Esophagus muscularis mucosa (tissue), 4 donors: Measurements from ENCODE around the gene HOXD11. TPM values are rescaled to one million over a fixed set of nuclear protein-coding genes. Genes with fewer than 3 reads are reported as not detected.

Source experiments
- DNase-seq: peaks from one replicate; pipeline ENCODE4 v3.0.0-alpha.2; 2017; ENCODE audit errors: extremely low spot score
- H3K27ac ChIP-seq, 4 donors: fragments of 200-600 bp; sonication (generic); replicated peaks in 1 of 4; 1 replicate in 3 of 4; 2 replicates in 1 of 4; pipeline ENCODE4 v1.5.1; 2016 to 2019; ENCODE audit warnings: mild to moderate bottlenecking in 1 of 4
- H3K27me3 ChIP-seq, 4 donors: fragments of 200-600 bp; sonication (generic); one replicate each; pipeline versions ENCODE4 v1.5.1 to v1.6.0; 2016 to 2019
- H3K36me3 ChIP-seq, 4 donors: fragments of 200-600 bp; sonication (generic); one replicate each; pipeline ENCODE4 v1.5.1; 2016 to 2019
- H3K4me1 ChIP-seq, 4 donors: fragments of 200-600 bp; sonication (generic); one replicate each; pipeline ENCODE4 v1.5.1; 2016 to 2019
- H3K4me3 ChIP-seq, 4 donors: fragments of 200-600 bp; sonication (generic); 1 replicate in 2 of 4; 2 replicates in 2 of 4; pipeline ENCODE4 v1.5.1; 2016 to 2019; ENCODE audit warnings: mild to moderate bottlenecking in 4 of 4, moderate library complexity in 1 of 4
- H3K9me3 ChIP-seq, 4 donors: fragments of 200-600 bp; sonication (generic); 1 replicate in 3 of 4; 2 replicates in 1 of 4; pipeline ENCODE4 v1.5.1; 2016 to 2019
- EP300 ChIP-seq: sonication (generic); formaldehyde crosslinking; IDR thresholded peaks from one replicate; pipeline ENCODE4 v1.6.1; 2017; ENCODE audit warnings: antibody characterized with exemption
- POLR2A ChIP-seq: fragments of 450-650 bp; IDR thresholded peaks from one replicate; pipeline ENCODE4 v1.6.1; 2017; ENCODE audit warnings: antibody characterized with exemption, moderate library complexity, mild to moderate bottlenecking, low read depth
- POLR2AphosphoS5 ChIP-seq, 2 donors: sonication (generic); formaldehyde crosslinking; IDR thresholded peaks; one replicate each; pipeline ENCODE4 v1.6.1; 2017; ENCODE audit warnings: antibody characterized with exemption in 2 of 2
- WGBS: methylation state at CpG from one replicate; pipeline ENCODE4 v1.1.5; 2018; 5-methylcytosine and 5-hydroxymethylcytosine counted together
- intact Hi-C: fragments of 100-400 bp; cut with DNase I; formaldehyde crosslinking; loops from one replicate; pipeline ENCODE4 v1.15.1; 2023
- total RNA-seq, 4 donors: library from RNA; depleted of rRNA; stranded (reverse); fragments of >200 nt; gene quantifications; one replicate each; pipeline versions ENCODE4 v1.1.0 to v1.2.1, GENCODE V29; 2016
- TF ChIP-seq, protein P1 (sequence below), 3 experiments: fragments of 200-600 bp in 2 of 3; fragments of 450-650 bp in 1 of 3; sonication (generic) in 2 of 3; IDR thresholded peaks; one replicate each; pipeline ENCODE4 v1.5.1; 2017 to 2019; ENCODE audit warnings: antibody characterized with exemption in 3 of 3, mild to moderate bottlenecking in 2 of 3, moderate library complexity in 1 of 3

The HOXD11 gene
- total RNA-seq, 4 donors from 2014 or later: not detected

DNA sequence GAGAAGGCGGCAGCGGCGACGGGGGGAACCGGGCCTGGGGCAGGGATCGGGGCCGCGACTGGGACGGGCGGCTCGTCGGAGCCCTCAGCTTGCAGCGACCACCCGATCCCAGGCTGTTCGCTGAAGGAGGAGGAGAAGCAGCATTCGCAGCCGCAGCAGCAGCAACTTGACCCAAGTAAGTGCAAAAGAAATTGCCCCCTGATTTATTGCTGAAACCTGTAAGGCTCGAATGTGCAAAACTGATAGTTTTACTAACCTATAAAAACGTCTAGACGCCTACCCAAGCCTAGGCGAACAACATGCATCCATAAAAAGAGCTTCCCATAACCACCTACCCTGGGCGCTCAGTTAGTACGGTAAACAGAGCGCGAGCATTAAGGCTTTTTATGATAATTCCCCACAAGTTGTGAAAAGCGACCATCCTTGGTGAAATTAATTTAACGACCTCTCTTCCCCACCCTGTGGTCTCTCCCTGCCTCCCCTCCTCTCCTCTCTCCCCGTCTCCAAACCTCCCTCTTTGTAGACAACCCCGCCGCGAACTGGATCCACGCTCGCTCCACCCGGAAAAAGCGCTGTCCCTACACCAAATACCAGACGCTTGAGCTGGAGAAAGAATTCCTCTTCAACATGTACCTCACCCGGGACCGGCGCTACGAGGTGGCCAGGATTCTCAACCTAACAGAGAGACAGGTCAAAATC lies 16.5 kb downstream of the HOXD11 start:
- no peak for TF ChIP-seq EP300
- 7% methylated on average over 36 of the region's 40 CpGs for WGBS
- Histone ChIP-seq H3K36me3 (no peaks in the 10 kb centered on the region), H3K4me3 (peak overlapping the region; percentile 48 to 62 (median 50)), H3K4me1 (peaks cover 16 to 47% (median 29%) of the 10 kb centered on the region in 4 donors), H3K9me3 (no peaks in the 10 kb centered on the region), H3K27me3 (peaks cover 10 to 100% (median 82%) of the 10 kb centered on the region in 4 donors), H3K27ac (peak overlapping the region in 2 of 4 donors; percentile 24 to 44)
- no peak for DNase-seq
- intact Hi-C loops: no loop called here

DNA sequence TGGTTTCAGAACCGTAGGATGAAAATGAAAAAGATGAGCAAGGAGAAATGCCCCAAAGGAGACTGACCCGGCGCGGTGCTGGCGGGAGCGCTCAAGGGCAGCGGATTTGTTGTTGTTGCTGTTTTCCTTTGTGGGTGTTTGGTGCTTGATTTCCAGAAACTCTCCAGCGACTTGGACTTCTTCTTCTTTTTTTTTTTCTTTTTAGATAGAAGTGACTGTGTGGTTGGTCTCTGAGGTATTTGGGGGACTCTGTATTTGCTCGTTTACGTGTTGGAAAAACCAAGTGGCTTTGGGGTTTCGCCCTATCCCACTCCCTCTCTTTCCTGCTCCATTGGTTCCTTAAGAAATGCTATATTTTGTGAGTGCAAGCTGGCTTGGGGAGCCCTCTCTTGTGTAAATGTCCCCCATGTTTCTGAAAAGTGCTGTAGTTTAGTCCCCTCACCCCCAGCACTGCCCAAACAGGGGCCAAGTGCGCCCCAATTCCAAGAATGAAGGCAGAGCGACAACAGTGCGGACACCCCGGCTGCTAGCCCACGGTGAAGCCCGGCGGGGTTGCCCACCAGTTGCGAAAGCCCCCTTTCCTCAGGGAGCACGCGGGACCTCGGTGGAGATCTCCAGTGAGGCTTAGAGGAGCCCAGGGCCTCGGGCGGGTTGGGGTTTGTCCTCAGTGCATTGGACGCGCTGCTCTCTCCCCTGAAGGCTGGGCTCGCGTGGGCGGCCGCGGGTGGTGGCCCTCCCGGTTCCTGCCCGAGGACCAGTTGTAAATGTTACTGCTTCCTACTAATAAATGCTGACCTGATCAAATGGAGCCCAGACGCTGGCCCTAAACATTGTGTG lies 17.2 kb downstream of the HOXD11 start:
- no peak for DNase-seq
- TF ChIP-seq POLR2AphosphoS5 (IDR thresholded peaks at IDR 0.05): no peak
- TF ChIP-seq, protein P1, sequence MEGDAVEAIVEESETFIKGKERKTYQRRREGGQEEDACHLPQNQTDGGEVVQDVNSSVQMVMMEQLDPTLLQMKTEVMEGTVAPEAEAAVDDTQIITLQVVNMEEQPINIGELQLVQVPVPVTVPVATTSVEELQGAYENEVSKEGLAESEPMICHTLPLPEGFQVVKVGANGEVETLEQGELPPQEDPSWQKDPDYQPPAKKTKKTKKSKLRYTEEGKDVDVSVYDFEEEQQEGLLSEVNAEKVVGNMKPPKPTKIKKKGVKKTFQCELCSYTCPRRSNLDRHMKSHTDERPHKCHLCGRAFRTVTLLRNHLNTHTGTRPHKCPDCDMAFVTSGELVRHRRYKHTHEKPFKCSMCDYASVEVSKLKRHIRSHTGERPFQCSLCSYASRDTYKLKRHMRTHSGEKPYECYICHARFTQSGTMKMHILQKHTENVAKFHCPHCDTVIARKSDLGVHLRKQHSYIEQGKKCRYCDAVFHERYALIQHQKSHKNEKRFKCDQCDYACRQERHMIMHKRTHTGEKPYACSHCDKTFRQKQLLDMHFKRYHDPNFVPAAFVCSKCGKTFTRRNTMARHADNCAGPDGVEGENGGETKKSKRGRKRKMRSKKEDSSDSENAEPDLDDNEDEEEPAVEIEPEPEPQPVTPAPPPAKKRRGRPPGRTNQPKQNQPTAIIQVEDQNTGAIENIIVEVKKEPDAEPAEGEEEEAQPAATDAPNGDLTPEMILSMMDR (IDR thresholded peaks at IDR 0.05): no peak
- no peak for TF ChIP-seq POLR2A
- no peak for TF ChIP-seq EP300
- Histone ChIP-seq H3K4me3 (peak overlapping the region in 3 of 4 donors; percentile 49 to 62 (median 51)), H3K9me3 (no peaks in the 10 kb centered on the region), H3K27ac (no peak overlapping the region), H3K4me1 (peaks cover 20 to 51% (median 37%) of the 10 kb centered on the region in 4 donors), H3K27me3 (peaks cover 10 to 100% (median 82%) of the 10 kb centered on the region in 4 donors), H3K36me3 (no peaks in the 10 kb centered on the region)
- WGBS: 21% methylated on average over 28 of the region's 34 CpGs
- intact Hi-C loops: no loop called here

DNA sequence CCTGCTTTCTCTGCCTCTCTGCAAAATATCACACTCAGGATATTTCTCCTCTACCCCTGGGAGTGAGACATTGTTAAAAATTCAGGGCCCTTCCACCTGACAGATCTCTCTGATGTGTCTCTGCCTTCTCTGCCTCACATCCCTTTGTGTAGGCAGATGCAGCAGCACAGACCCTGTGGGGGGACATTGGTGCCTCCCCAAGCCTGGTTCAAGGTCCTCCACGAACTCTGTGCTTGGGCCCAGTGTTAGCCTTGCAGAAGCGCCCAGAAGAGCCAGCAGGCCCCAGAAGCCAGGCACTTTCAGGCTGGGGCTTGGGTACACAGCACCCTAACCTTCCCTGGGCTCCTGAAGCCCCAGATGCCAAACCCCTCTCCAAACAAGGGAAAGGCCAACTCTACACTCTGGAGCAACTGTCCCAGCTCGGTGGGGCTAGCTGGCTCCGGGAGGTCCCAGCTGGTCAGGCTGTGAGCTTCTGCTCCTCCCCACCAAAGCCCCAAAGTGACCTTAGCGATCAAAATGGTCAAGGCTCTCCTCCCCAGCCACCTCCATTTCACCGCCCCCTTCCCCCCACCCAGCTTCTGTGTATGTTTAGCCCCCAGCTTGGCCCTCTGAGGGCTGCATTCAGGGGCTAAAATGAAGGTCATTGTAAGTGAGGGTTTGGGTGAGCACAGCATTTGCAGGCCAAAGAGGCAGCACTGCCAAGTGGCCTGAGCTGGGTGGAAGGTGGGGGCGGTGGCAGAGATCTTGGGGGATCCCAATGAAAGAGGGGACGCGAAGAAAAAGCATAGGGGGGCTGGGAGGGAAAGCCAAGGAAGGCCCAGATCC lies 18.1 kb downstream of the HOXD11 start:
- Histone ChIP-seq H3K27ac (no peak overlapping the region), H3K4me1 (peaks cover 24 to 59% (median 43%) of the 10 kb centered on the region in 4 donors), H3K36me3 (no peaks in the 10 kb centered on the region), H3K9me3 (no peaks in the 10 kb centered on the region), H3K4me3 (no peak overlapping the region), H3K27me3 (peaks cover 10 to 100% (median 82%) of the 10 kb centered on the region in 4 donors)
- no peak for DNase-seq
- TF ChIP-seq, protein P1 (IDR thresholded peaks at IDR 0.05): no peak
- TF ChIP-seq EP300 (no peak), POLR2AphosphoS5 (IDR thresholded peaks at IDR 0.05) (no peak), POLR2A (no peak)
- intact Hi-C loops: loop anchor here (5.0 kb wide), 4 partner anchors 332 to 692 kb away; no protein-coding TSS in a partner anchor
- WGBS: 29% methylated on average over 6 of the region's 9 CpGs

DNA sequence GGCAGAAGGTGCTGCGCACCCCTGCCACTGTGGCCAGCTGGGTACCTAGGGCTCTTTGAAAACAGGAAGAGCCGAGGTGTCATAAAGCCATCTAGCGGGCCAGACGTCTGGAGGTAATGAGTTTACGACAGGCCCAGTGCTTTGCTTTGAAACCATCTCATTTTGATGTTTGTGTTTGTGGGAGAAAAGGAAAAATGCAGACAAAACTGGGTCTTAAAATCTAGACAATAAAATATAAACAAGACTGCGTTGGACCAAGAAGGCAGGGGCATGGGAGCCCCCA lies 18.6 kb downstream of the HOXD11 start:
- no peak overlapping the region for H3K4me3 ChIP-seq
- H3K27me3 ChIP-seq: peaks cover 10 to 100% (median 82%) of the 10 kb centered on the region in 4 donors
- peaks cover 30 to 65% (median 48%) of the 10 kb centered on the region in 4 donors for H3K4me1 ChIP-seq
- 36% methylated on average over 6 of the region's 6 CpGs for WGBS
- H3K9me3 ChIP-seq: no peaks in the 10 kb centered on the region
- no peaks in the 10 kb centered on the region for H3K36me3 ChIP-seq
- DNase-seq: no peak
- intact Hi-C loops: loop anchor here (2.0 to 5.0 kb wide), 5 partner anchors 332 to 1021 kb away; no protein-coding TSS in a partner anchor
- no peak overlapping the region for H3K27ac ChIP-seq
- no peak for TF ChIP-seq POLR2A
- TF ChIP-seq POLR2AphosphoS5 (IDR thresholded peaks at IDR 0.05): no peak
- TF ChIP-seq, protein P1 (IDR thresholded peaks at IDR 0.05): no peak
- no peak for TF ChIP-seq EP300
